Chondrocyte (in vitro differentiated cells): ENCODE measurements around the gene CMIP. TPM values are rescaled to one million over a fixed set of nuclear protein-coding genes. Genes with fewer than 3 reads are reported as not detected.

ENCODE experiments used
- DNase-seq: peaks from one replicate; pipeline ENCODE4 v3.0.0; 2021; ENCODE audit warnings: mixed read lengths, low spot score
- H3K27ac Mint-ChIP-seq: one replicate; pipeline ENCODE4 v1.8.0; 2021; ENCODE audit warnings: mild to moderate bottlenecking, moderate library complexity, mixed read lengths; ENCODE audit not compliant: unreplicated experiment
- H3K27me3 Mint-ChIP-seq: 2 replicates; pipeline ENCODE4 v1.8.0; 2021; ENCODE audit warnings: low read depth, mixed read lengths
- H3K36me3 Mint-ChIP-seq: 2 replicates; pipeline ENCODE4 v1.8.0; 2021; ENCODE audit warnings: low read depth, mixed read lengths
- H3K4me1 Mint-ChIP-seq: 2 replicates; pipeline ENCODE4 v1.8.0; 2021; ENCODE audit warnings: low read depth, mild to moderate bottlenecking, mixed read lengths
- H3K4me3 Mint-ChIP-seq: one replicate; pipeline ENCODE4 v1.8.0; 2021; ENCODE audit warnings: mild to moderate bottlenecking, moderate library complexity, mixed read lengths; ENCODE audit not compliant: unreplicated experiment
- H3K9me3 Mint-ChIP-seq: 2 replicates; pipeline ENCODE4 v1.8.0; 2021; ENCODE audit warnings: low read depth, mixed read lengths
- CTCF ChIP-seq: fragments of 200-600 bp; sonication (generic); IDR thresholded peaks from 2 replicates; pipeline ENCODE4 v1.5.0; 2021; ENCODE audit warnings: antibody characterized with exemption, mild to moderate bottlenecking, moderate library complexity
- total RNA-seq: library from RNA; stranded (reverse); gene quantifications from 3 replicates; pipeline ENCODE4 v1.2.1, GENCODE V29; 2021

Gene CMIP
- total RNA-seq, 1 donor from 2014 or later: 62.9 TPM

GRCh38 chr16:81477697-81478693 lies 33.4 kb downstream of the CMIP start:
- no peak overlapping the region for H3K27ac Mint-ChIP-seq
- H3K9me3 Mint-ChIP-seq: no peaks in the 10 kb centered on the region
- peaks cover 46% of the 10 kb centered on the region for H3K4me1 Mint-ChIP-seq

GRCh38 chr16:81478876-81479511 lies 34.4 kb downstream of the CMIP start:
- Mint-ChIP-seq H3K4me1 (peaks cover 42% of the 10 kb centered on the region), H3K27ac (no peak overlapping the region), H3K4me3 (no peak overlapping the region), H3K27me3 (no peaks in the 10 kb centered on the region), H3K36me3 (peaks cover 2% of the 10 kb centered on the region), H3K9me3 (no peaks in the 10 kb centered on the region)
- no peak for TF ChIP-seq CTCF
- DNase-seq: no peak

More at GRCh38 chr16:81477697-81478693, 33.4 kb downstream of the CMIP start:
- no peak for DNase-seq
- no peak overlapping the region for H3K4me3 Mint-ChIP-seq
- H3K36me3 Mint-ChIP-seq: peaks cover 2% of the 10 kb centered on the region
- no peak for TF ChIP-seq CTCF
- H3K27me3 Mint-ChIP-seq: no peaks in the 10 kb centered on the region

- TF ChIP-seq CTCF: no peak
- no peak for DNase-seq
- Mint-ChIP-seq H3K9me3 (no peaks in the 10 kb centered on the region), H3K27me3 (no peaks in the 10 kb centered on the region), H3K27ac (no peak overlapping the region), H3K4me1 (peaks cover 42% of the 10 kb centered on the region), H3K4me3 (no peak overlapping the region), H3K36me3 (peaks cover 2% of the 10 kb centered on the region)
Observed at GRCh38 chr16:81480606-81481206, 36.1 kb downstream of the CMIP start.

- TF ChIP-seq CTCF: no peak
- H3K36me3 Mint-ChIP-seq: peaks cover 2% of the 10 kb centered on the region
- H3K27ac Mint-ChIP-seq: peak overlapping the region; percentile 47
- no peaks in the 10 kb centered on the region for H3K9me3 Mint-ChIP-seq
- H3K4me1 Mint-ChIP-seq: peaks cover 47% of the 10 kb centered on the region
- no peaks in the 10 kb centered on the region for H3K27me3 Mint-ChIP-seq
- DNase-seq: no peak
- H3K4me3 Mint-ChIP-seq: no peak overlapping the region
Observed at GRCh38 chr16:81481207-81481821, 36.7 kb downstream of the CMIP start.
